Stimulated activated CD4-positive, alpha-beta T cell treated with anti-CD3 and anti-CD28 coated beads, Interleukin-2, amount 100 ng/mL, for 24 hours (primary cell): Measurements from ENCODE around the gene RAPGEF2.

ENCODE experiments used
- DNase-seq, 2 donors: peaks; one replicate each; pipeline ENCODE4 v3.0.0-alpha.2; 2020

RAPGEF2 gene

DNA sequence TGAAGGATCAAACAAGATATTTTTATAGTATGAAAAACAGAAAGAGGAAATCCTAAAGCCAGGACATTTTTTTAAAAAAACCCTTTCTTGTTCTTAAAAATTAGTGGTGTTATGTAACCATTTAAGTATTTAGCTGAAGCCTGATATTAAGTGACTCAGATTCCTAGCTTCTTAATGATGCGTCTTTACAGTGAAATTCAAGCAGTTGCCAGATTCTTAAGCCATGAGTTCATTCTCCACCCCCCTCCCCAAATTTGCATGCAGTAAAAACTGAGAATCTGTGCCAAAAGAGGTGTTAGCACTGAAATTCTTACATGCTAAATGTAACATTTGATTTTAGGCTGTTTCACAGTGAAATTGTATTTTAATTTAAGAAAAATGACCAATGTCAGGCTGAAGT, 180.8 kb downstream of the RAPGEF2 start:
- no peak for DNase-seq

DNA sequence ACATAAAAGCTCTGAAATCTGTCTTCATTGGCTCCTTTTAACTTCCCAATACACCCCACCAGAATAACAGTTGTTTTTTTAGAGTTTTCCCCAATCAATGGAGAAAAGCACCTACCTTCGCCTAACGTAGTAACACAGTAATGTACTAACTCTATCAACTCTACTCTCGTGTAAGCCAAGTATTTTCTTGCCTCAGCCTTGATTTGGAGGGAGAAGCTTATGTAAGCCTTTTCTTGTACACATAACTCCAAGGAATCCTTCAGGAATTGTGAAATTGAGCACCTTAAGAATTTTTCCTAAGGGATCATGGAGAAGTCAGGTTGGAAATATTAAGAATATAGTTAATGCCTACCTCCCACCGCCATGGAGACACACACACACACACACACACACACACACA, 181.2 kb downstream of the RAPGEF2 start:
- no peak for DNase-seq

DNA sequence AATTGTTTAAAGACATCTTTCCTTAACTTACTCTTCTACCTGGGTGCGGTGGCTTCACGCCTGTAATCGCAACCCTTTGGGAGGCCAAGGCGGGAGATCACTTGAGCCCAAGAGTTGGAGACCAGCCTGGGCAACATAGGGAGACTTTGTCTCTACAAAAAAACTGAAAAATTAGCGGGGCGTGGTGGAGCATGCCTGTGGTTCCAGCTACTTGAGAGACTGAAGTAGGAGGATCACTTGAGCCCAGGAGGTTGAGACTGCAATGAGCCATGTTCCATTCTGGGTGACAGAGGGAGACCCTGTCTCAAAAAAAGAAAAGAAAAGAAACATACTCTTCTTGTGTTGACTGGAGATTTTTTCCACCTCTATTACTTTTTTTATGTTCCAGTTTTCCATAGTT, 181.9 kb downstream of the RAPGEF2 start:
- no peak for DNase-seq

DNA sequence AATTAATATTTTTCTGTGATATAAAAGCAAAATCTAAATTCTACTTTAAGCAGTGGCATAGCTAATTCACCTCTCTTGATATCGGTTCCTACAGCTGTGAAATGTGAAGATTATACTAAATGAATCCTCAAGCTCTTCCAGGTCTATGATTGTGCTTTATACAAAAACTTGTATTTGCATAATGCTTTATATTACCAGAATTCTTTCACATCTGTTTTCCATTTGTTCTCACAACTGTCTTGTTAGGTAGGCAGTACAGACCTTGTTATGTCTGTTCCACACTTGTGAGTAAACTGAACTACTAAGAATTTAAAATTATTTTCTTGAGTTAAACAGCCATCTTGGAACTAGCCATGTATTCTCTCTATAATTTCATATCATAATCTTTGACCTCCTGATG, 184.9 kb downstream of the RAPGEF2 start:
- no peak for DNase-seq

DNA sequence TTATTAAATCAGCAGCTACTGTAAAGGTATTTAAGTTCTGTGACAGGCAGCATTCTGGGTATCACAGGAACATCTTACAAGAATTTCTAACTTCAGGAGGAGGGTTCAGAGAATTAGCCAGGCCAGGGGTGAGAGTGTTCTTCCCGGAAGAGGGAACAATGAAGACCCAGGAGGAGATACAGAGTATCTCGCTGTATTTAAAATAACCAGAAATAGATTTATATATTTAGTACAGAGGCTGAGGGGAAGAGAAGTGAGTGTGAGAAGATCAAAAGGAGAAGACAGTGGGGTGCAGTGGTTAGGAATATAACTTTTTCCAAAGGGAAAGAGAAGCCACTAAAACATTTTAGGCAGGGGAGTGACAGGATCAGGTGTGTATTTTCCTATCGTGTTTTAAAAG, 186.8 kb downstream of the RAPGEF2 start:
- DNase-seq = no peak

DNA sequence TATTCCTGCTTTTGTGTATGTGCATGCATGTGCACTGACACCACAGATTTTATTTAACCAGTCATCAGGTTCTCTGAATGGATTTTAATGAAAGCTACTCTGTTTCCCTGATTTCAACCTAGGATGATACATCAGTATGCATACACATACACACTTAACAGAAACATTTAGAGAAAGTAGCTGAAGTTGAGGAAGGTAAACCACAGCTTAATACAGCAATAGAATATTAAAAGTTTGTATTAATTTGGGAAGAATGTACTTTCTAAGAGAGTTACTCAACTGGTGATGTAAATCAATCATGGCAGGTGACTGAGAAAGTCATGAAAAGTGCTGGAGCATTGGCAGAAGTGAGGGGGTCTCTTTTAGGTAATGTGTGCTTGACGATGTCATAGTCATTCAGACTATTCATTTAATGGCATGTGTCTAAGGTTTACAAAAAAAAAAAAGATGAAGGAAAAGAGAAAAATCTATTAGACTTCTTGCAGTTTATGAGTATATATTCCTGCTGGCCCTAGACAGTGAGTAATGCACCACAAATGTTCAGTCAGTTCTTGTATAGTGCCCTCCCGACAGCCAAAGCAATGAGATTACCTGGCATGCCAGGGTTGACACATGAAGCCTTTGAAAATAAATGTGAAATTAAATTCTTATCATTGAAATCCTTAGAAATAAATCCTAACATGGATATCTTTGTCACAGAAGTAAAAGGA, 187.6 kb downstream of the RAPGEF2 start:
- no peak for DNase-seq

DNA sequence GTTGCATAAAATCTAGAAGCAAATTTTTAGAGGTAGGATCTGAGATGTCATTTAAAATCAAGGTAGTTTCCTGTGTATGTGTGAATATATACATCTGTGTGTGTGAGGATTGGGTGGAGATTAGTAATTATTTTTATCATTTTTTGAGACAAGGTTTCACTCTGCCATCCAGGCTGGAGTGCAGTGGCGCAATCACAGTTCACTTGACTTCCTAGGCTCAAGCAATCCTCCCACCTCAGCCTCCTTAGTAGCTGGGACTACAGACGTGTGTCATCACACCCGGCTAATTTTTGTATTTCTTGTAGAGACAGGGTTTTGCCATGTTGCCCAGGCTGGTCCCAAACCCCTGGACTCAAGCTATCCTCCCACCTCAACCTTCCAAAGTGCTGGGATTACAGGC, 188.3 kb downstream of the RAPGEF2 start:
- DNase-seq = no peak

DNA sequence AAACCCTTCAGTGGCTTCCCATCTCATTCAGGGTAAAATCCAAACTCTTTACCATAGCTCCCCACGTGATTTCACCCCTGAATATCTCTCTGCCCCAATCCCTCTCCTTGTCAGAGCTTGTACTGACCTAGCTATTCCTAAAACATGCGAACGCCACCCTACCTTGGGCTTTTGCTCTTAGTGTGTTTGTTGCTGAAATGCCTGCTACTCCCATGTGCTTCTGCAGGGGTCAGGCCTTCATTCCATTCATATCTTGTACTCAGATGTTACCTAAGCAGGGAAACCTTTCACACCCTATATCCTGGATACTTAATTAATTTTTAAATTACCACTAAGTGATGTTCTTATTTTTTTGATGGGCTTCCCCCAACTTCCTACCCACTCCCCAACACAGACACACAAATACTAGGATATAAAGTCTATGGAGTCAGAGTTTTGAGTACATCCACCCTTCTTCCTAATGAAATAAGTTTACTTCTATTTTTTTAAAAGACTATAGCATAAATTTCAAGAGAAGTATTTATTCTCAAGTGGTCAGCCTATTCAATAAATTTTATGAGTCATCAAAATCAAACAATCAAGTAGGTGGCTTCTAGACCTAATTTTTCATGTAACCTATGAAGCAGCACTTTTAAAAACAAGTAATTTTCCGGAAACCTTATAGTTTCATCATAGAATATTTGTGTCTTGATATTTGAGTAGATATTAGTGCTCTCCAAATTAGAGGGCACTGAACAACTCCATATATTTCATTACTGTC, 189.4 kb downstream of the RAPGEF2 start:
- DNase-seq = no peak

DNA sequence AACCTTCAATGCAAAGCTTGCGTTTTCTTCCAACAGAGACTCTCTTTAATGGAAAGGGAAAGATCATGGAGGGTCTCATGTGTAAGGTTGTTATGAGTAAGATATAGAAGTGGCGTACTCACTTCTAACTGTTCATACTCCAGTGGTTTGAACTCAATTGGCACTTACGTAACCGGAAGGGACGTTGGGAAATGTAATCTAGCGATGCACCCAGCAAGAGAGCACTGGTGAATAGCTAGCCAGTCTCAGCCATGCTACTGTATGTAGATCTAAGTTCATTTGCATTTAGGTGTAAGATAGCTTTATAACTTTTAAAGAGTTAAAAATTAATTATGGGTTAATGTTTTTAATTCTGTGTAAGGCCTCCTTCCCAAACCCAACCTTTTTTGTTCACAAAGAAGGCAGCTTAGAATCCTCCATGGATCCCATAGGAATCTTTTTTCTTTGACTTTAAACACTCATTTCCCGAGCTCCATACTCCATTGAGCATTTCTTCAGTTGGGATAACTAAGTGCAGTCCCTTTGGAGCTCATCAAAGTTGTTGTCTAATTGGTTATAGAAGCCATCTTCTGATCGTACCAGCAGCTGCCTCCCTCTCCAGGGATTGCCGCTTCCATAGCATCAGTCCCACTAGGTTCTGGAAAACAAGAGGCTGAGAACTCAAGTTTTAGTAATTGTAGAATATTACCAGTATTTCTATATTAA, 191.1 kb downstream of the RAPGEF2 start:
- no peak for DNase-seq

DNA sequence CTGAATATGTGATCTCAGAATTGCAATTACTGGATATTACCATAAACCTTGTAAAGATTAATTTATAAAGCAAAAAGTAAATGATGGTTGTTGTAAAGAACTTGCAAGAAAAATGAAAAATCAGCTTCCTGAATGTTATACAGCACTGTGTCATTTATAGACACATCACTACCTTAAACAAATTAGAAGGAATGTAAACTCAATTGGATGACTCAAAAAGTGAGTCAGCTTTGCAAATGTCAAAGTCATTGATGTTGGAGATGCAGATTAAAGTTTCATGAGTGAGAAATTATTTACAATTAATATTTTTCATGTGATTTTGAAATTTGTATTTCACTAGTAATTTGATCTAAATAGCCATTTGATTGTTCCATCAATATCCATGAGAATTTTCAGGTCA, 193.2 kb downstream of the RAPGEF2 start:
- no peak for DNase-seq

DNA sequence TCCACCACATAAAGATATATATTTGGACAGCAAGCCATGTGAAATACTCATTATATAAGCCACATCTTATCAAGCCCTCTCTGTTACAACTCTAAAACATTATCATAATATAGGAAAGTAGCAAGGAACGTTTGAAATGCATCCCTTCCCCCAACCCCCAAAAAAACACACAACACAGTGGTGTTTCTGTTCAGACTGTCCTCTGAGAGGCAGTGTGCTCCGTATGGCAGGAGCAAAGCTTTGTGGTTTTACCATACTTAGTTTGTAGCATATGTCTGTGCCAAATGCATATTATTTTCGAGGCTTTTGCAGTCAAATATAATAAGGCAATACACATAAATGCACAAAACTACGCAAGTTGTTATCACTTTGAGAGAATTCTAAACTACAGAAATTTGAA, 194.2 kb downstream of the RAPGEF2 start:
- no peak for DNase-seq

DNA sequence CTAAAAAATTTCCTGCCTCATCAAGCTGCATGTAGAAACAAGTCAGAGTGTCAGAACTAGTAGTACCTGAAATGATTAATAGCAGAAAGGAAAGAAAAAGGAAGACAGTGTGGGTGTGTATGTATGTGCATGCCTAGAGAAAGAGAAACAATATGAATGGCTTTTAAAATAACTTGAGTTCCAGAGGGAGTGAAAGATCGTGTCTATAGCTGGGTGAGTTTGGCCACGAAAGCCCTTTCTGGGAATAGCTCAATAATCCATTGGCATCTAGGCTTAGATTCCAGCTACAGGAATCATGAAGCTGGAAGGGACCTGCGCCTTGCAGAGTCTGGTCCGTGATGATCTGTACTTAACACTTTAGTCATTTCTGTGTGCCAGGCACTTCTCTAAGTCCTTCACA, 195.6 kb downstream of the RAPGEF2 start:
- no peak for DNase-seq

DNA sequence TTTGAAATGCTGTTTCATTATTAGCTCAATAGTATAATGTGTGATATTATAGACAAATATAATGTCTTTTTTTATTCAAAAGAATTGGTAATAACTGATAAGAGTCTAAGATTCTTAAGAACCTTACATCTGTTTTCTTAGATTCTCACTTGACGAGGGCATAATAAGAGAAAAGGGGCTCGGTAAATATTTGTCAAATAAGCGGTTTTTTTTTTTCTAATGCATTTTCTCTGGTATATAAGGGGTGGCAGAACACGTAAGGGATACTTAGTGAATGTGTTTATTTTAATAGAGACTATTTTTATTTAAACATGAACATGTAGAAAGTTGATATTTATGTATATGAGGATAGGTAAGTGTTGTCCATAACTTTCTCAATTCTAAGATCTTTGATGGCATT, 200.6 kb downstream of the RAPGEF2 start:
- DNase-seq = no peak

DNA sequence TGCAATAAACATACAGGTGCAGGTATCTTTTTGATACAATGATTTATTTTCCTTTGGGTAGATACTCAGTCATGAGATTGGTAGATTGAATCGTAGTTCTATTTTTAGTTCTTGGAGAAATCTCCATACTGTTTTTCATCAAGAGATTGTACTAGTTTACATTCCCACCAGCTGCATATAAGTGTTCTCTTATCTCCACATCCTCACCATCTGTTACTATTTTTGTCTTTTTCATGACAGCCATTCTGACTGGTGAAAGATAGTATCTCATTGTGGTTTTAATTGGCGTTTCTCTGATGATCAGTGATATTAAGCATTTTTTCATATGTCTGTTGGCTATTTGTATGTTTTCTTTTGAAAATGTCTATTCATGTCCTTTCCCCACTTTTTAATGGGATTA, 202.2 kb downstream of the RAPGEF2 start:
- DNase-seq = no peak

DNA sequence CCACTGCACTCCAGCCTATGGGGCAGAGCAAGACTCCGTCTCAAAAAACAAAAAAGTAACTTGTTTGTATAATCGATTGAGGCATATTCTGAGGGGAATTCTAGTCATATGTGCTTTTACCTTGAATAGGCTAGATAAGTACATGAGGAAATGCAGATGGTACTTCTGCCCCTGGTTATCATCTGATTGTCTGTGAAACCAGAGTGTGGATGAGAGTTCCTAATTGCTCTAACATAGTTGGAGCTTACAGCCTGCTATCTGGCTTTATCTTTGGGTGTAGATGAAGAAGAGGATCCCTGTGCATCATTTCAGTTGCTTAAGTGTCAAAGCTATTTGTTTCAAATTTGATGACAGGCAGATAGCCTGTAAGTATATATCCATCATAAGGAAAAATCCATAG, 205.1 kb downstream of the RAPGEF2 start:
- DNase-seq = no peak

DNA sequence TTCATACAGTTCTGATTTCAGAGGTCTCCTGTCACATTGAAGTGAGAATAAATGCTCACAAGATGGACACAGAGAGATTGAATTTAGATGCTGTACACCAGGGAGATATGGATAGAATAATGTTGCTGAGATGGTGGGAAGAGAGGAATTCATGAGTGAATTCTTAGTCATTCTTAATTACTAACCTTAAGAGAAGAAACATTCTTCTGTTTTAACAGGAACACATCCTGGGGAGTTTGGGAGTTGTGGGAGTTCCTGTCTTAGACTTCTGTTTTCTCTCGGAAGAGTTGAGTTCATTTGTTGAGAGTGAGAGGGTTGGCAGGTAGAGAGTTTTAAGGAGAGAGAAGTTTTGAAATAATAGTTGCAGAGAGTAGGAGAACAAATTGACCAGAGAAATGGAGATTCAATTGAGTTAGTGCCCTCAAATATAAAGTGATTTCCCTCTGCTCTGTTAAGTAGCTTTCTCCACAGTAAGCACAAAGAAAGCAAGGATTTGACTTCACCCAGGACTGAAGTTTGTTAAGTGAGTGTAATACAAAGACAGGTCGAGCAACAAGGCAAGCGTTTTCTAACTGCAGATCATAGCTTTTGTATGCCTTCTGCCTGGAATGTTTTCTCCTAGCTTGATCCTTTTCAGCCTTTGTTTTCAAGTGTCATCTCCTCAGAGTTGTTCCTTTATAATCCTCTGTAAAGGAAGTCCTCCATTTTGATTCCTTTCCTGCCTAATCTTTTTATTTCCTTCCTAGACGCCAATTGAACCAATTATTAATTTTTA, 205.9 kb downstream of the RAPGEF2 start:
- no peak for DNase-seq

DNA sequence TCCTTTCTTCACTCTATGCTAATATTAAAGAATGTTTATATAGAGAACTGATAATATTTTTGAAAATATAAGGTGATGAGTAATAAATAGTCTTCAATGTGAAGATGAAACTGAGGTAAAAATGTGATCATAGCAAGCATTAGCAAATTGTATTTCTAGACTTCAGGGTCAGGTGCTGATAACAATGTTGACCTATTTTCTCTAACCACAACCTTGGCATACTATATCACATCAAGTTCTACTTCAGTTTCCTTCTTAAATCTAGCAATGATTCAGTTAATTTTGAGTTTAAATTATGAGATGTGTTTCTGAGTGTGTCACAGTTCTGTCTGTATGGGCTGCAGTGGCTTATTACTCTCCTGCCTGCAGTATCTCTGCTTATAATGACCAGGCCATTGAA, 209.4 kb downstream of the RAPGEF2 start:
- DNase-seq = no peak

DNA sequence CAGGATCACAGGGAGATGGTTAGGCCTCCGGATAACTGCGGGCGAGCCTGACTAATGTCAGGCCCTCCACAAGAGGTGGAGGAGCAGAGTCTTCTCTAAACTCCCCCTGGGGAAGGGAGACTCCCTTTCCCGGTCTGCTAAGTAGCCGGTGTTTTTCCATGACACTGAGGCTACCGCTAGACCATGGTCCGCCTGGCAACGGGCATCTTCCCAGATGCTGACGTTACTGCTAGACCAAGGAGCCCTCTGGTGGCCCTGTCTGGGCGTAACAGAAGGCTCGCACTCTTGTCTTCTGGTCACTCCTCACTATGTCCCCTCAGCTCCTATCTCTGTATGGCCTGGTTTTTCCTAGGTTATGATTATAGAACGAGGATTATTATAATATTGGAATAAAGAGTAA, 213.0 kb downstream of the RAPGEF2 start:
- peak in 1 of 2 donors; percentile 6 for DNase-seq

DNA sequence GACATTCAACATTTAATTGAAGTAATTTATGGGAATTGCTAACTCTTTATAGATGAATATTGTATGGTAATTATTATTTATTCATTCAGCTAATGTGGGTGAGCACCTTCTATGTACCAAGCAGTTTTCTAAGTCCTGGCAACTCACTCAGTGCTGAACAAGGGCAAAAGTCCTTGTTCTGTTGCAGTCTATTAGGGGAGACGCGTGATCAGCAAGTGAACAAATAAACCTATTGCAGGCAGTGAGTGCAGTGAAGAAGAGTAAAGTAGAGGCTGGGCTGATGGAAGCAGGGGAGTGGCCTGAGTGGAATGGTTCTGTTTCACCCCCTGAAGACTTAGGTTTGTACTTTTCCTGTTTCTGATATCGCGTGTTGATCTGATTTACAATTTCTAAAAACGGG, 214.3 kb downstream of the RAPGEF2 start:
- DNase-seq = no peak

DNA sequence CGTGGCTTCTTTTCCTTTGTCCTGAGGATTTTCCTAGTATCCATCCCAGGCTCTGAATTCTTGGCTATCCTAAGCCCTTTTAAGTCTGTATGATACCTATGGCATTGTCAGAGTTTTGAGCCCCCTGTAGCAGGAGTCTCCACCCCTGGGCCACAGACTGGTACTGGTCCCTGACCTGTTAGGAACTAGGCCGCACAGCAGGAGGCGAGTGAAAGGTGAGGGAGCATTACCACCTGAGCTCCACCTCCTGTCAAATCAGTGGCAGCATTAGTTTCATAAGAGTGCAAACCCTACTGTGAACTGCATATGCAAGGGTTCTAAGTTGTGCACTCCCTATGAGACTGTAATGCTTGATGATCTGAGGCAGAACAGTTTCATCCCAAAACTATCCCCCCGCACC, 216.1 kb downstream of the RAPGEF2 start:
- no peak for DNase-seq

DNA sequence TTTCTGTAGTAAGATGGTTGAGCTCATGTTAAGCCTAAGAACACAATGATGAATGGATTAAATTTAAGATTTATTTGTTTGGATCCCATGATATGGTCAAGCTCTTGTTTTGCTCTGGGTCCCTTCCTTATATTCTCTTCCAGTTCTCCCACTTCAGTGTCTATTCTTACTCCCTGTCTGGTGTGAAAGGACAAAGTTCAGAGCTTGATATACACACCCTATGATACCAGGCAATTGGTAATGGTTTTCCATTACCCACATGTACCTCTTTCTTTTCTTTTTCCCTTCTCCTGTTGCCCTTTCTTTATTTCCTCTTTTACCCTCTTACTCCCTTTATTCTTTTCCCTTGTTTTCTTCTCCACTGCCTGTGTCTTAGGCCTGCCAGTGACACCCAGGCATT, 223.6 kb downstream of the RAPGEF2 start:
- no peak for DNase-seq

DNA sequence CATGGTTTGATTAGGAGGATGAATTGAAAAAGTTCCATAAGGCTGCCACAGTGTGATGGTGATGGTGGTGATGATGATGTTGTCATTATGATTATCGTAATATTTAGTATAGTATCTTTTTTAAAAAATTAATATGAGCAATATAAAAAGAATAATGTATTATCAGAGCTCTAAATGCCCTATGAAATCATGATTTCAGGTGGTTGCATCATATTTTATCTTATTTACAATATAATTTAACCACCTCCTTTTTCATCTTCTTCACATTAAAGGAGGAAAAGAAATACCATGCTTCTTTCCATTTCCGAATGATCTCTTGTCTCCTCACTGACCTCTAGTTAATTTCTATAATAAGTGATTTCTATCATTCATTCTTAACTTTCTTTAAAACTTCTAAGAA, 225.9 kb downstream of the RAPGEF2 start:
- no peak for DNase-seq

DNA sequence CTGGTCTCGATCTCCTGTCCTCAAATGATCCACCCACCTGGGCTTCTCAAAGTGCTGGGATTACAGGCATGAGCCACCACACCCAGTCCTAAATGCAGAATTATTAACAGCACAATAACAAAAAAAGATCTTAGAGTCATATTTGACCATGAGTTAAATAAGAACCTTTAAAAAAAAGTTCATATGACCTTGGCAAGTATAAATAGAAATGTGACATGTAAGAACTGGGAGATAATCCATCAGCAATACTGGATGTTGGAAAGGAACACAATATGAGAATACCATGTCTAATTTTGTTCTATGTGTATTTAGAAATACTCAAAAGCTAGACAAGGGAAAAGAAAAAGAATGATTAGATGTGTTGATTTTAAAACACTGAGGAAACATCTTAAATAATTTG, 231.6 kb downstream of the RAPGEF2 start:
- no peak for DNase-seq
